C4-2B (cell line): ENCODE measurements around the gene GAS2.

ENCODE experiments used
- ZFX ChIP-seq: fragments of 450-650 bp; IDR thresholded peaks from 2 replicates; pipeline ENCODE4 v1.6.1; 2017
- TF ChIP-seq, protein P1 (sequence below): fragments of 450-650 bp; conservative IDR thresholded peaks from 2 replicates; pipeline ENCODE4 v1.5.1; 2017; ENCODE audit warnings: mild to moderate bottlenecking

DNA sequence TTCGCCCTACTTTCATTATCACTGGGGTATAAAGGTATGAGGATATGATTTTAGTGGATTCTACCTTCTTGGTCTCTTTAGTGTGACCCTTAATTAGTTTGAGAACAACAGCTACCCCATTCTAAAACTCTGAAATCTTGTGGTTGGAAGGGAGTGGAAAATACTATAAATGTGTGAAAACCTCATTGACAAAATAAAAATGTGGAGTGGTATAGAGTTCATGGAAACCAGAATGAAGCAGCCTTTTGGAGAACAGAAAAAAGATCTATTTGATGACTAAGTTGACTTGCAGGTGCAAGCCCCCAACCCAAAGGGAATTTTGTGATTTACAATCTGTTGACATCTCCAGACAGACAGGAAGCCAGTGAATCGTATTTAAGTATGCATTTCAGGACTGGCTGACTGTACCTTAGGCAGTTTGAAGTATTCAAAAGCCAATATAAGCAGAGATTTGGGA, 75.8 kb downstream of the GAS2 start:
- TF ChIP-seq, protein P1, sequence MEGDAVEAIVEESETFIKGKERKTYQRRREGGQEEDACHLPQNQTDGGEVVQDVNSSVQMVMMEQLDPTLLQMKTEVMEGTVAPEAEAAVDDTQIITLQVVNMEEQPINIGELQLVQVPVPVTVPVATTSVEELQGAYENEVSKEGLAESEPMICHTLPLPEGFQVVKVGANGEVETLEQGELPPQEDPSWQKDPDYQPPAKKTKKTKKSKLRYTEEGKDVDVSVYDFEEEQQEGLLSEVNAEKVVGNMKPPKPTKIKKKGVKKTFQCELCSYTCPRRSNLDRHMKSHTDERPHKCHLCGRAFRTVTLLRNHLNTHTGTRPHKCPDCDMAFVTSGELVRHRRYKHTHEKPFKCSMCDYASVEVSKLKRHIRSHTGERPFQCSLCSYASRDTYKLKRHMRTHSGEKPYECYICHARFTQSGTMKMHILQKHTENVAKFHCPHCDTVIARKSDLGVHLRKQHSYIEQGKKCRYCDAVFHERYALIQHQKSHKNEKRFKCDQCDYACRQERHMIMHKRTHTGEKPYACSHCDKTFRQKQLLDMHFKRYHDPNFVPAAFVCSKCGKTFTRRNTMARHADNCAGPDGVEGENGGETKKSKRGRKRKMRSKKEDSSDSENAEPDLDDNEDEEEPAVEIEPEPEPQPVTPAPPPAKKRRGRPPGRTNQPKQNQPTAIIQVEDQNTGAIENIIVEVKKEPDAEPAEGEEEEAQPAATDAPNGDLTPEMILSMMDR = no peak
- no peak for TF ChIP-seq ZFX
